ENCODE measurements around the gene EPHB1. TPM values are rescaled to one million over a fixed set of nuclear protein-coding genes. Genes with fewer than 3 reads are reported as not detected.

The EPHB1 gene
- total RNA-seq, 1 experiment from 2014 or later, result 0.86 TPM

- ChIA-PET CTCF (no interaction called here), RAD21 (ENCODE audit: low non-redundant PET in 1 of 2, low total read pairs in 2 of 2, uncharacterized antibody in 2 of 2, unreplicated experiment in 2 of 2) (no interaction called here)
- DNase-seq (ENCODE audit: low read depth, low spot score), result no peak
These were observed 380.7 kb downstream of the EPHB1 start for GRCh38 chr3:135175728-135176277.

More at GRCh38 chr3:135175728-135176277, 380.7 kb downstream of the EPHB1 start:
- Histone ChIP-seq H4K20me1 (ENCODE audit: insufficient read depth) (no peaks in the 10 kb centered on the region), H2AFZ (ENCODE audit: low read depth, low read length, poor library complexity, severe bottlenecking) (no peak overlapping the region), H3K4me1 (ENCODE audit: control insufficient read depth in 1 of 2, insufficient read depth in 2 of 2, low read length in 2 of 2) (no peaks in the 10 kb centered on the region), H3K4me3 (replicated peaks in 1 of 2; ENCODE audit: low read depth in 1 of 2, low read length in 2 of 2) (no peak overlapping the region), H3K27me3 (ENCODE audit: insufficient read depth, low read length) (peaks cover 7% of the 10 kb centered on the region), H3K79me2 (ENCODE audit: insufficient read depth, low read length) (no peaks in the 10 kb centered on the region), H3K9me3 (ENCODE audit: control insufficient read depth in 1 of 2, insufficient read depth in 1 of 2, low read depth in 1 of 2, low read length in 2 of 2) (no peaks in the 10 kb centered on the region), H3K36me3 (ENCODE audit: control insufficient read depth in 1 of 2, insufficient read depth in 2 of 2, low read length in 2 of 2) (no peaks in the 10 kb centered on the region), H3K27ac (ENCODE audit: low read depth, low read length) (no peak overlapping the region), H3K4me2 (ENCODE audit: low read length) (no peak overlapping the region), H3K9me2 (ENCODE audit: insufficient read depth) (no peaks in the 10 kb centered on the region), H3K9ac (ENCODE audit: low read length) (no peak overlapping the region)
- no TSS peak for BruUV-seq (replicated peaks)
- ATAC-seq, result no peak
- POLR2A ChIA-PET, result no interaction called here
- TF ChIP-seq YY1 (IDR thresholded peaks at IDR 0.05; ENCODE audit: extremely low read depth, insufficient replicate concordance, low read depth, low read length), result no peak
- no peak for TF ChIP-seq TCF7L2 (IDR thresholded peaks at IDR 0.05; ENCODE audit: borderline replicate concordance, extremely low read depth, insufficient read depth, insufficient read length)
- TF ChIP-seq SRF (IDR thresholded peaks at IDR 0.05; ENCODE audit: low read depth), result no peak
- TF ChIP-seq CTCF (IDR thresholded peaks at IDR 0.05 in 2 of 3, conservative IDR thresholded peaks at IDR 0.05 in 1 of 3; ENCODE audit: borderline replicate concordance in 1 of 3, insufficient read depth in 1 of 3, low read depth in 2 of 3, low read length in 2 of 3), result no peak
- no peak for TF ChIP-seq POLR2A (IDR thresholded peaks at IDR 0.05; ENCODE audit: borderline replicate concordance, extremely low read depth, insufficient read depth, insufficient read length)
- TF ChIP-seq ZFX (IDR thresholded peaks at IDR 0.05), result no peak
- no peak for TF ChIP-seq SP1 (IDR thresholded peaks at IDR 0.05; ENCODE audit: low read depth)
- no peak for TF ChIP-seq EZH2 (IDR thresholded peaks at IDR 0.05)
- no peak for TF ChIP-seq ELF1 (IDR thresholded peaks at IDR 0.05; ENCODE audit: borderline replicate concordance, low read depth)
- TF ChIP-seq EZH2phosphoT487 (IDR thresholded peaks at IDR 0.05; ENCODE audit: borderline replicate concordance), result no peak
- intact Hi-C loops (cut with micrococcal nuclease), result no loop called here

Data from HCT116 (cell line).